ENCODE measurements around the gene PPP3CB.
A peak's percentile ranks its signal among the peaks of the same experiment; 100 is the strongest.

Gene PPP3CB

DNA sequence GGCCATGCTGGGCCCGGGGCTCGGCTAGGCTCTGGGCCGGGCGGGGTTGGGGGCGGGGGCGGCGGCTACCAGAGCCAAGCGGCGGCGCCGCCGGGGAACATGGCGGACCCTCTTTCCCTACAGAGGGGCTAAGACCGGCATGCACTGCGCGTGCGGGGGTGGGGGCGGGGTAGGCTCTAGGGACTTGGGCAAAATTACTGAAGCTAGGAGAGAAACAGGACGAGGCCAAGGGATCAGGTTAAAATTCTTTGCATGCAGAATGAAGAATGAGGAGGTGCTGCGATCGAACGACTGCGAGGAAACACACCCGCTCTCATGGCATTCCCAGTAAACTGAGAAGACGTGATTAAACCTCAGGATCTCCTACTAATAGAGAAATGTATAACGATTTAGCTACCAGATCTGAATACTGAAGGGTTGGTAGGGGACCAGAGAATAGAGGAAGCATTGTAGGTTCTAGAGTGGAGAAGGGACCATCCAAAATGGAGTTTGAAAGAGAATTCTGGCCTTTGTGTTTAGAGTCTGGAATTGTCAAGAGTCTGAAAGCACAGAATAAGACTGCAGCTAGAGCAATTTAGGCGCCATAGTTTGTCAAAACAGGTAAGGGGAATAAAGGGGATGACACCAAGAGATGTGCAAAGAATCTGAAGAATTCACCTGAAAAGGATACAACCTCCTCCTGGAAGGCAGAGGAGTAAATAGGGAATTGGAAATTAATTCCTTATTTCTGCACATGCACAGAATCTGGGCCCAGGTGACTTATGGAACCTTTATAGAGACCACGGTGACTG is at the start of gene PPP3CB:
Gene PPP3CB (minus strand): TSS at position 141 of the 791 bp plus-strand sequence. CDS start 135 bp downstream, at position 6.
- peak; percentile 89 for DNase-seq

DNA sequence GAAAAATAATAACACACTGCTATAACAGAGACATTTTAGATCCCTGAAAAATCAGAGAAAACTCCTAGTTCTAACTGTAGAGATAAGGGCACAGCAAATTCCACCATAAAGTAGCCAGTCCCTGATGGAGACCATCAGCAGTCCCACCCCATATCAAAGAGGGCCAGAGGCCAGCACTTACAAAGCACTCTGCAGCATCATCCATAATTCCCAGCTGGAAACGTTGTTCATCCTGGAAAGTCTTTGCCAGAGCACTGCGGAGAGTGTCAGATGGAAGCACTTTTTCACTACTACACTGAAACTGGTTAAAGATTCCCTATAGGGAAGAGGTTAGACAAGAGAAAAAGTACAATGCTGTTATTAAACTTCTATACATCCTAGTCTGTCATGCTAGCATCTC is 49.5 kb upstream of the PPP3CB start:
- DNase-seq, result no peak

DNA sequence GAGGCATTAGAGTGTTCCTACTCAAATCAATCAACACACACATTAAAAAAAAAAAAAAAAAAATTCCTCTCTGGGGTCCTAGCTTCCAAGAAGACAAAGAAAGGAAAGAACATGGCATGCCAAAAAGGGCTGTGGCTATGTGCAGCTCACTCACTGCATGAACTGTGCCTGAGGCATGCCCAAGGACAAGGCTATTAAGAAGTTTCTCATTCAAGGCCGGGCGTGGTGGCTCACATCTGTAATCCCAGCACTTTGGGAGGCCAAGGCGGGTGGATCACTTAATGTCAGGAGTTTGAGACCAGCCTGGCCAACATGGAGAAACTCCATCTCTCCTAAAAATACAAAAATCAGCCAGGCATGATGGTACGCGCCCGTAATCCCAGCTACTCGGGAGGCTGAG is 41.9 kb upstream of the PPP3CB start:
- no peak for DNase-seq

DNA sequence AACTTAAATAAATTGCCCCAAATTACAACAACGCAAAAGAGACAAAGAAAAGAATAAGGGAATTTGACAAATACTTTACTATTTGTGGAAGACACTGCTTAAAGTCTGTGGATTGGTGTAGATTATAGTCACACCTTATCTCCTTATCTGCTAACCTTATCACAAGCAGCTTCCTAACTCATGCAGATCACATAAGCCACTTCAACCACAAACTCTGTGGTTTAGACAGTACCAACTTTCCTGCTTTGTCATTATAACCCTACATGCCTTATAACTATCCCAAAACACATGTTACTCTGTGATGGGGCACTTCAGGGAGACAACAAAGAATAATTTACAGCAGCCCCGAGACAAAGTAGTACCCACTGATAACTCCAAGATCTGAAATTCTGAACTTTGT is 41.5 kb upstream of the PPP3CB start:
- no peak for DNase-seq

DNA sequence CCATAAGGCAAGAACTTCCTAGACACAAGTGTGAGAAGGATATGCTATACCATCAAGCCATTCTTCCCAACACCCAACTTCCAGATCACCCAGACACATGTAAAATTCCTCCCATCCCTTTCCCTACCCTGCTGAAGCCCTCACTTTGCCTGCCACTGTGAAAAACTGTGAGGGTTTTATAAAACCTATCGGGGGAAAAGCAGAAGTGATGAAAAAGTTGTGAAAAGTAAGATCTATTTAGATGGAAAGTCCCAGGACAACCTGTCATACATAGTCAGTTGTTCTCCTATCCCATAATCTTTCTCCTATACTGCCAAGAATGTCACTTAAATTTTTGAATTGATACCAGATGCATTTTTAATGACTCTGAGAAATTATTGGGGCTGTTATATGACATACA is 39.0 kb upstream of the PPP3CB start:
- DNase-seq, result no peak

DNA sequence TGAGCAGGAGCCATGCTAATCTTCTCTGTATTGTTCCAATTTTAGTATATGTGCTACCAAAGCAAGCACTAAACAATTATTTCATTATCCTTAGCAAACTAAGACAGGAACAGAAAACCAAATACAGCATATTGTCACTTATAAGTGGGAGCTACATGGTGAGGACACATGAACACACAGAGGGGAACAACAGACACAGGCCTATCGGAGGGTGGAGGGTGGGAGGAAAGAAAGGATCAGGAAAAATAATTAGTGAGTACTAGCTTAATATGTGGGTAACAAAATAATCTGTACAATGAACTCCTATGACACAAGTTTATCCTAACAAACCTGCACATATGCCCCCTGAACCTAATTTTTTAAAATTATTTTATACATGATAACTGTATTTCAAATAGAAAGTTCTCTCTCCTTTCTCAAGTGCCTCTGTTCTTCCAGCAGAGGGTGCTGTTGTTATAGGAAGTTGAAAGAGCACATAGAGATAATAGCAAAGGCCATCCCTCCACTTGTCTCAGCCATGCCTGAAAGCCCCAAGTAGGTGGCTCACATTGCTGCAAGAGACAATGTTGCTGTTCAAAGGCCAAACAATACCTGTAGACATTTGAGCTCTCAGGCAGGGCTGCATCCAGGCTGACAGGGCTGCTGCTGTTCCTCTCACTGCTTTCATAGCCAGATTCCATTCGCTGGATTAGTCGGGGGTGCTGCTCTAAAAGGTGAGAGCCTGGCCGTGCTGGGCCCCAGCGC is 33.4 kb upstream of the PPP3CB start:
- DNase-seq, result peak; percentile 15 to 30

DNA sequence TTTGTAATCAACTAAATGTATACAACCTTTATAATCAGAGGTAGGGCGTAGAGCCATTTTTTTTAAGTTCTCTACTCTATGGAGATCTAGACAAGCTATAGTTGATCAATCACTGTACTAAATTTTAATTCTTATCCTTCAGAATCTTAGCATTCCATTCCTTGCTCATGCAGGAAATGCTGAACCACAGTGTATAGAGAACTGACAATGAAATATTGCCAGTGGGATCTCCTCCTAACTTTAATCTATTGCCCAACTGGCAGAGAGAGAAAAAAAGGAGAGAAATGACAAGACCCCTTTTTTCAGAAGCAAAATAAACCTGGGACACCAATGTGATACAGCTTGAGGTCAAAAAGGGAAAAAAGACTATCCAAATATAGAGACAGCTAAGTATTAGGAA is 26.4 kb upstream of the PPP3CB start:
- DNase-seq, result no peak

DNA sequence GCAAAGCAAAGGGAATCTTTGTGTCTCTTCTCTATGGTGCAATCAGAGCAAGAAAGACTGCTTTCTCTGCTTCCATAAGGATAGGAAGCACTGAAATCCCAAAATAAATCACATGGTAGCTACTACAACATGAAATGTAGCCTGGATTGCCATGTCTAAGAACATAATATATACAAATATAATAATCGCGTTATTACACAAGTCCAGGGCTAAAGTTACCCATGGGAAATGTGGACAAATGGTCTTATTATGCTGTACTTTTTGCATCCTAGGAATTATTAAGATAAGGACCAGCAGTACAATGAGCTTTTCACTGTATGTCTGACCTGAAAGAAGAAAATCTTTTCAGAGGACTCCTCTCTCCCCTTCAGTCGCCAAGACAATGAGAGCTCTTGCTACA is 23.5 kb upstream of the PPP3CB start:
- DNase-seq, result no peak

DNA sequence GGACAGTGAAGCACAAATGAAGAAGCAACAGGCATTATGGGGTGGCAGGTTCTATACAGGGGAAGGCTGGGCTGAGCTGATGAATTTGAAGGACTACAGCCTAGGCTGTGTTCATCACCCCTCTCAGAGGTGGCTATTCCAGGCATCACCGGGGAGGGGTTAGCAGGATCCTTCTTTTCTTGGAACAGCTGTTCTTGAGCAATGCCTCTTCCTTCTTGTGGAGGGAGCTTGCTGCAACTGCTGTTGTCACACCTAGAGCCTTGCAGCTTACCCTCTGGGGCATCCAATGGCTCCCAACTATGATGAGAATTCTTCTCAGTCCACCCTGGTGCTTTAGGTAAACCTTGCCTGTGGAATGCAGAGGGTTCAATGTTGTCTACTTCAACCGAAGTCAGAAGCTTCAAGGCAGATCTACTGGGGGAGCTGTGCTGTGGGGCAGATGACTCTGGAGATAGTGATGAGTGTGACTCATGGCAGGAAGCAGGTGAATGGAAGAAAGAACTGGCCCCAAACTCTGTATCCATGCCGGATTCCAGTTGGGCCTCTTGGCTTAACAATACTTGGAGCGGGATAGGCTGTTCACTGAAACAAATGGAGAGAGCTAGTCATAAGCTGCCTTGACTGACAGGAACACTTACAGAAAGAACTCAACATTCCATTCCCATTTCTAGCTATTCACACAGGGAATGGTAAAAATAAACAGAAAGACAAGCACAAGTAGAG is 21.5 kb upstream of the PPP3CB start:
- DNase-seq, result no peak

DNA sequence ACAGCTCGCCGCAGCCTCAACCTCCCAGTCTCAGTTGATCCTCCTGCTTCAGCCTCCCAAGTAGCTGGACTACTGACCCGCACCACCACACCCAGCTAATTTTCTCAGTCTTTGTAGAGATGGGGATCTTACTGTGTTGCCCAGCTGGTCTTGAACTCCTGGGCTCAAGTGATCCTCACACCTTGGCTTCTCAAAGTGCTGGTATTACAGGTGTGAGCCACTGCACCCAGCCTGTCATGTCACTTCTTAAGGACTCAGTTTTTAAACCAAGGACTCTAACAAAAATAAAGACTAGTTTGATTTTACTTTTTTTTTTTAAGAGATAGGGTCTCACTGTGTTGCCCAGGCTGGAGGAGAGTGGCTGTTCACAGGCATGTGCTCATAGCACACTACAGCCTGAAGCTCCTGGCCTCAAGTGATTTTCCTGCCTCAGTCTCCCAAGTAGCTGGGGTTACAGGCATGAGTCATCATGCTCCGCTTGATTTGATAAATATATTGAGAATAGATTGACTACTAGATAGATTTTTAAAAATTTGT is 16.5 kb upstream of the PPP3CB start:
- DNase-seq, result no peak

DNA sequence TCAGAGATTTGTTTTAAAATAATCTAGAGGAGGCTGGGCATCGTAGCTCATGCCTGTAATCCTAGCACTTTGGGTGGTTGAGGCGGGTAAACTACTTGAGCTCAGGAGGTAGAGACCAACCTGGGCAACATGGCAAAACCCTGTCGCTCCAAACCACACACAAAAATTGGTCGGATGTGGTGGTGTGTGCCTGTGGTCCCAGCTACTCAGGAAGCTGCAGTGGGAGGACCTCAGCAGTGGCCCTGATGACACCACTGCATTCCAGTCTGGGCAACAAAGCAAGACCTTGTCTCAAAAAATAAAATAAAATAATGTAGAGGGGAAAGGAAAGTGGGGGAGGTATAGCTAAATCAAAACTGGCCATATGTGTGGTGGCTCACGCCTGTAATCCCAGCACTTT is 13.9 kb upstream of the PPP3CB start:
- no peak for DNase-seq

DNA sequence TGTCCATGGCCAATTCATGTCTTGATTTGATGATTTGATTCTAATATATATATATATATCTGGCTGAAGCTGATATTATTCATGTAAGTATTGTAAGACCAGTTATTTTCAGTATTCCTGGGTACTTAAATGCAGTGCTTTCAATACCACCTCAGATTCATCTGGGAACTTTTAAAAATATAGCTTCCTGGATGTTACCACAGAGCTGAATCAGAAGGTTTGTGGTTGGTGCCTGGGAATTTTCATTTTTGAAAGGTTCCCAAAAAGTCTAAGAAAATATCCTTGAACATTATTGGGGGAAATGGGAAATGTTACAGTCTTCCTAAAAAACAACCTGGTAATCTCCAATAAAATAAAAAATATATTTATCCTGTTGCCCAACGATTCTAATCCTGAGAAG is 10.7 kb upstream of the PPP3CB start:
- no peak for DNase-seq

DNA sequence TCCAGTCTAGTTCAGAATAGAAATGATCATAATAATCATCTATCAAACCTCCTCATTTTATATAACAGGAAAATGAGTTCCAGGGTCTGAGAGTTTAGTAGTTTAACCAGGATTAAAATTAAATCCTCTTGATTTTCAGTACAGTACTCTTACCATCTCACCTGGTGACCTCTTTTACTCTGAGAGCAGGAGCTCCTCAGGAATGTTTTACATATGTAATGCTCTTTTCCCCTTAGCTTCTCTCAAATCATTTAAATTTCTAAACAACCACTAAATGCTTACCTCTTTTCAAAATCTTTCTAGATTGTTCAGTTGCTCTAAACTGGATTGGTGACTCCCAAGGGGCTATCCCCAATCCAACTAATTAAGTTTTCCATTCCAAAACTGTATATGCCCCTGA is 10.2 kb upstream of the PPP3CB start:
- no peak for DNase-seq

DNA sequence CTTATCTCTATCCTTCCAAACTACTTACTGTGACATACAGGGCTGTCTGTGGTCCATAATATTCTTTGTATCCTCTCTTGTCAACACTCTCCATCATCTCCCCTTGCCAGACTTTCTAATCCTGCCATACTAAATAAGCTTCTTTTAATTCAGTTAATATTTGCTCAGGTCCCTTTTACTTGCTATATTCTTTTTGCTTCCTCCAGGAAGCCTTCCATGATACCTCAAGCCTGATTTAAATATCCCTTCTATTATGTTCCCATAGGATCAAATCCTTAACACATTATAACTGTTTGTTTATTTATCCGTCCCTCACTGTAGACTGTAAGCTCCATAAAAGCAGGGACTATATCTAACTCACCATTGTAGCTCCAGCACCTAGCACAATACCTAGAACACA is 7.2 kb upstream of the PPP3CB start:
- DNase-seq, result no peak

DNA sequence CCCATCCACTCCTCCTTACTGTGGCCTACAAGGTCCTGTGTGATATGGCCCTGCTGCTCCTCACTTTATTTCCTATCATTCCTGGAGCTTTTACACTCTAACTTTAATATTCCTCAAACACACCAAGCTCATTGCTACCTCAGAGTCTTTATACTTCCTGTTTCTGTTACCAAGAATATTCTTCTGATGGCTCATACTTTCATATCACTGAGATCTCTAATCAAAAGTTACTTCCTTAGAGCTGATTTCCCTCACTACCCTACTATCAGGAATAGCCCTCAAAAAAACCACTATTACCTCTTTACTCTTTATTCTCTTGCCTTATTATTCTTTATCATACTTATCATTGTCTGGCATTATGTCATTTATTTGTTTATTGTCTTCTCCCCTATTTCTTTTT is 5.8 kb upstream of the PPP3CB start:
- no peak for DNase-seq

DNA sequence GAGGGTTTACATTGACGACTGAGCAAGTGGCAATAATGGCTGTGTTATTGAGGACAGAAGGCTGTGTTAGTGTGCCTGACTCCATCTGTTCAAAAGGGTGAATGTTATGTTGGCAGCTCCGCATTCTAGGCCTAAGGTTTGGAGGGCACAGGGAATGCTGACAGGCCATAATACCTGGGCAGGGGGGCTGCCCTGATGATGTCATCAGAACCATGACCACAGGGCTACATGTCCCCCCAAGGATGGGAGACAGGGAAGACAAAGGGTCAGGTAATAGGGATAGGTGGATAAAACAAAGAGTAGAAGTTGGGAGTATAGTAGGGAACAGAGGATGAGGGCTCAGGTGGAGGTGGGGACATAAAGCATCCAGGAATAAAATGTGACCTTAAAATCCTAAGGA is 1.8 kb upstream of the PPP3CB start:
- no peak for DNase-seq

DNA sequence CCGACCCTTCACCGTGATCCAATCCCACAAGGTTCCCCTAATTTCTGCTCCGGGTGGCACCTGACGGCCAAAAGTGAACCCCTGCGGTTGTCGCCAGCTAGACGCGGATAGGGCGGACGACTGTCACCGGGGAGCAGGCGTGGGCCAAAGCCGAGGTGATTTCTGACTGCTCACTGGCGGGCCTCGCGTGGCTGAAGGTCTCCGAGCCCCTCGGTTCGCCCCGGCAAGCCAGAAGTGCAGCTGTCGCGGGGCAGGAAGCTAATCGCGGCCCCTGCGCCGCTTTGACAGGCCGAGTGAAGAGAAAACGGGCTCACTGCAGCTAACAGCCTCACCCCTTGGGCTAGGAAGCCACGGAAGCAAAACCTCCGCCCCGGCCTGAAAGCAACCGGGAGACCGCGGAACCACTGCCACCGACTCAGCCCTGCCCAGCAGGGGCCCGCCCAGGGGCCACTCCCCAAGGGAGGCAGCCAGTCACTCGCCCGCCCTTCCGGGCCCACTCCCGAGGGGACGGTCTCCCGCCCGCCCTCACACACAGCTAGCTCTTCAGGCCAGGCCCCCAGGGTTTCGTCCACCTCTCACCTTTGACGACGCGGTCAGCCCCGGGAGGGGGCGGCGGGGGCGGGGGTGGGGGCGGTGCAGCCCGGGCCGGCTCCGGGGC is 469 bp downstream of the PPP3CB start:
- peak; percentile 79 to 81 for DNase-seq

DNA sequence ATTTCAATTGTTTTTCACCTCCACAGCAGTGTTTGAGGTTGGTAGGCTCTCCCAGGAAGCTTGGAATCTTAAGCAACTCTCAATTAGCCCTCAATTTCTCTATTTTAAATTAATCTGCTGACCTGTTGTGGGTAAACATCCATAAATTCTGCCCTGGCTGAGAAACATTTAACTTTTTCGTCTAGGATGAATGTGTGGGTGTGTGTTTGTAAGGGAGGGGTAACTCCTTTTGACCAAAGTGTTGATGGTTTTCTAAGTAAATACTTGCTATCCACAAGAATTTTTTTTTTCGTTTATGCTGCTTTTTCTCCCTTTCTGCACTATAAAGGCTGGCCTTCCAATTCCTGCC is 973 bp downstream of the PPP3CB start:
- DNase-seq, result no peak

DNA sequence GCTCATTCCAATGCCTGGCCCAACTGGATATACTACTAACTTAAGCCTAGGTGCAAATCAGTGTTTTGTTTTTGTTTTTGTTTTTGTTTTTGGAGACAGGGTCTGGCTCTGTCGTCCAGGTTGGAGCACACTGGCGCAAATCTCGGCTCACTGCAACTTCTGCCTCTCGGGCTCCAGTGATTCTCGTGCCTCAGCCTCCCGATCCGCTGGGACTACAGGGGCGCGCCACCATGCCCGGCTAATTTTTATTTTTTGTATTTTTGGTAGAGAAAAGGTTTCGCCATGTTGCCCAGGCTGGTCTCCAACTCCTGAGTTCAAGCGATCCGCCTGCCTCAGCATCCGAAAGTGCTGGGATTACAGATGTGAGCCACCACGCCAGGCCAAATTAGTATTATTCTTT is 1.6 kb downstream of the PPP3CB start:
- no peak for DNase-seq

DNA sequence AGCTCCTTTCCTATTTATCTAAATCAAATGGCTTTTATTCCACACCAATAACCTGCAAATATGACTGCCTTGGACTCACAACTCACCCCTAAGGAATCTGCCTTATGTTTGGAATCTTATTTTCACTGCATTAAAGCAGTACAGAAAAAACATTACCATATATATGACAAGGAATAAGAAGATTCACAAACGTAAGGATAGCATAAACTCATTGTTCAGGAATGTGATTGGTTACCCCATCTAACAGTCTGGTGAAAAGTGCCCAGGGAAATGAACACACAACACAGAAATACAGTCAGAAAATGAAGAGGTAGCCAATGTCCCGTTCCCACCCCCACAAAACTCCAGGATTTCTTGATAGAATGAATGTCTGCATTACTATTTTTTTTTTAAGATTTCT is 2.0 kb downstream of the PPP3CB start:
- DNase-seq, result no peak

DNA sequence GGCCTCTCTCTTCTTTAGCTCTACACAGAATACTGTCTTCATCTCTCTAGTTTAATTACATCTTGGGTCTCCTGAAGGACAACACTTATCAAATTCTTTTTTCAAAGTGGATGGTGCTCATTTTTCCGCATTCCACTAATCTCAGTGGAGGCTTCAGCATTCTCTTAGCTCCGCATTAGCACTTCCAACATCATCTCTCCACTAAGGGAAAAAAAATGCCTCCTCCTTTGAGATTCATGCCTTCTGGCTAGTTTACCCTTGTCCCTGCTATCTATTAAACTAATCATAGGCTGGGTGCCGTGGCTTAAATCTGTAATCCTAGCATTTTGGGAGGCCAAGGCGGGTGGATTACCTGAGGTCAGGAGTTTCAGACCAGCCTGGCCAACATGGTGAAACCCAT is 9.2 kb downstream of the PPP3CB start:
- DNase-seq, result no peak

DNA sequence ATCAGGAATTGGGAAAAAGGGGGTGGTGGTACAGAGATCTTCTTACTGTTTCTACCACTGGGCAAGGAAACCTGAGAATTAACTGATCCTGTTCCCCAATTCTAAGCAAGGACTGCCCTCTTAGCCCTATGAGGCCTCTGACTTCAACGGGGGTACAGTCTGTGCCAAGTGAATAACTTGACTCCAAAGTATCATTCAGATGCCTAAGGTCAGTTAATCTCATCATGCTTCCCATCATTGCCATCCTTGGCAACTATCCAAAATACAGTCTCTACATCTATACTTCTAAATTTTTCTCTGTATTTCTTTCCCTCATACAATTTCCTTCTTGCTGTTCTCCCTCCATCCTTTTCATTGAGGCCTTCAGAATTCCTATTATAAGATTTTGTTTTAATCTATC is 10.5 kb downstream of the PPP3CB start:
- DNase-seq, result no peak

DNA sequence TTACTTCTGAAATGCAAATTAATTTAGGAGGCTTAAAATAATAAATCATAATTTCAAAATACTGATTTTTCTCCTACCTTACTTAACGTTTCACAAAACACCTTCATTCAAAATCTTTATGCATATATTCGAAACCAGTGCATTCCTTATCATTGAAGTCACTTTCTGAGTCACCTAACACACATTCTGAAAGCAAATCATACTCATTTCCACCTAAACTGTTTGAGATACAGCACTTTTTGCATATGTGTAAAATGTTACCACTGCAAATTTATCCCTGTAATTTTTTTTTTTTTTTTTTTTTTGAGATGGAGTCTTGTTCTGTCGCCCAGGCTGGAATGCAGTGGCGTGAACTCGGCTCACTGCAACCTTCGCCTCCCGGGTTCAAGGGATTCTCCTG is 15.7 kb downstream of the PPP3CB start:
- no peak for DNase-seq

Data from stimulated activated CD4-positive, alpha-beta T cell treated with anti-CD3 and anti-CD28 coated beads, Interleukin-4, amount 100 ng/mL, for 4 hours (primary cell).